AG08396 (cell line): Measurements from ENCODE around the gene PROC.

Experiments used
- DNase-seq: peaks from one replicate; pipeline ENCODE4 v3.0.0; 2012; ENCODE audit warnings: low spot score, mixed read lengths

Gene PROC

GRCh38 chr2:127418300-127419111 lies at the start of gene PROC:
PROC (plus strand) TSS chr2:127418427; CDS start chr2:127419943, 1,516 bp downstream.
- DNase-seq, result no peak

GRCh38 chr2:127370010-127370409 lies 48.2 kb upstream of the PROC start:
- no peak for DNase-seq

GRCh38 chr2:127371037-127371436 lies 47.2 kb upstream of the PROC start:
- no peak for DNase-seq

- DNase-seq, result no peak
Measured at GRCh38 chr2:127373362-127374083, 44.7 kb upstream of the PROC start.

GRCh38 chr2:127376257-127376656 lies 42.0 kb upstream of the PROC start:
- DNase-seq, result no peak

GRCh38 chr2:127377262-127377661 lies 41.0 kb upstream of the PROC start:
- DNase-seq, result peak; percentile 49

GRCh38 chr2:127378720-127379119 lies 39.5 kb upstream of the PROC start:
- DNase-seq, result no peak

- no peak for DNase-seq
Measured at GRCh38 chr2:127379712-127380355, 38.4 kb upstream of the PROC start.

GRCh38 chr2:127381762-127382161 lies 36.5 kb upstream of the PROC start:
- DNase-seq, result no peak

- DNase-seq, result no peak
Measured at GRCh38 chr2:127382831-127383230, 35.4 kb upstream of the PROC start.

- DNase-seq, result no peak
Measured at GRCh38 chr2:127384529-127384928, 33.7 kb upstream of the PROC start.

- DNase-seq, result no peak
Measured at GRCh38 chr2:127386246-127386645, 32.0 kb upstream of the PROC start.

- peak; percentile 85 for DNase-seq
Measured at GRCh38 chr2:127386764-127387654, 31.2 kb upstream of the PROC start.

GRCh38 chr2:127387655-127388422 lies 30.4 kb upstream of the PROC start, which contains the start of gene MAP3K2:
MAP3K2 (minus strand) TSS chr2:127387975; CDS start chr2:127343129, 44,846 bp downstream.
- DNase-seq, result peak; percentile 100

GRCh38 chr2:127388423-127389164 lies 29.6 kb upstream of the PROC start:
- DNase-seq, result no peak

GRCh38 chr2:127389778-127390435 lies 28.3 kb upstream of the PROC start:
- DNase-seq, result no peak

GRCh38 chr2:127392133-127392827 lies 25.9 kb upstream of the PROC start:
- DNase-seq, result no peak

GRCh38 chr2:127392828-127393578 lies 25.2 kb upstream of the PROC start:
- DNase-seq, result no peak
